SHP77 treated with DMSO at 0.1 percent for 48 hours (cell line): ENCODE measurements around the gene RNF148.
"Not testable (repeated sequence)": the region's sequence is repeated elsewhere in the genome, so short reads cannot be mapped to it uniquely, and the experiment has no call there.

Experiments used
- DNase-seq: peaks from one replicate; lab custom pipeline; 2025; lab: John Stamatoyannopoulos, UW

The RNF148 gene

DNA sequence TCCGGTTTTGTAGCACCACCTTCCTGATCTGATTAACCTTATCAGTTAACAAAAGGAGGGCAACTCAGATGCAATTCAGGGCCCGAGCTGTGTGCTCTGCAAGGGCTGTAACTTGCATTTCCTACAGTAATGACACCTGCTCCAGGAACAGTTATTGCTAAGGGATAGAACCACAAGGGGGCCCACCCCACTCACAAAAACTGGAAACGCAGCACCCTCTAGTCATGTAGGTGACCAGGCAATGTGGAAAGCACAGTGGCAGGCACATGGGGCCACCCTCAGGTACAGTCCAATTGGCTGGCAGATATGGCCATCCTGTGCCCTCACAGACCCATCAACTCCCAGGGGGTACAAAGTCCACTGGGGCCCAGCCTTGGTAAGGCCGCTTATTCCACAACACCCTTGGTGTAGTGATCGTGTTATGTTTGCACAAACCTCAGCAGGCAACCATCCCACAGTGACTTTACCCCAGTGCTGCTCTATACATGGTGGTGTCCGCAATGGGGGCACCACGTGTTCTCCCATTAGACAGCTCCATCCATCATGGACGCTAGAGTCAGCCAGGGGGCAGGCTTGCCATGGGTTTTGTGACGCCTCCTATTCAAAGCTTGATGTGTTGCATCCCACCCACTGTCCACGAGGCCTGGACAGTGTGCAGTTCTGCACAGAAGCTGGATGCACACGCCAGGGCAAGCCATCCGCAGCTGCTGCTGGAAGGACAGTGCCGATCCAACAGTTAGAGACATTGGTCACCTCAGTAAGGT lies 13.2 kb downstream of the RNF148 start:
- DNase-seq, result peak; percentile 51

DNA sequence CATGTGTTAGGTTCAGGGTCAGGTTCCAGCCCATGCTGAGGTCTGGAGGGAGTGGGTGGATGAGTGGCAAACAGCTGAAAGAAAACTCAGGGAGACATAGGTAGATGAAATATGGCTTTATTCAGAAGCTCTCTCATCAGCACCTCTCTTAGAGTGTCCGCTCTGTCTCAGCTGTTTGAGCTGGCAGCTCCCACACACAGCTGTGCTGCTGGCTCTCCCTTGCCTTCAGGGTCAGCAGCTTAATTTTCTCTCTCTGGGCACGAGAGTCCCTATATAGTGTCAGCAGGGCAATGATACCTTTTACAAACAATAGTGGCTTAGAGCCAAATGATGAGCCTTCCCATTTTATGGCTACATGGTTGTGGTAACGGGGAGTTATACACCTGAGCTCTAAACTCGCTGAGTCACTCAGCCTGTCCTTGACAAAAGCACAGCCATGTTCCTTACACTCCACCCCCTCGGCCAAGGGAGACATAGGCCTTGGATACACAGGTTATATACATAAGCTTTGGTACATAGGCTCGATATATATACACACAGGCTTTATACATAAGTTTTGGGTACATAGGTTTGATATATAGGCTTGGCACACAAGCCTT lies 14.2 kb downstream of the RNF148 start:
- DNase-seq, result peak; percentile 62

GRCh38 chr7:122686360-122686878 lies 16.3 kb downstream of the RNF148 start:
- no peak for DNase-seq

DNA sequence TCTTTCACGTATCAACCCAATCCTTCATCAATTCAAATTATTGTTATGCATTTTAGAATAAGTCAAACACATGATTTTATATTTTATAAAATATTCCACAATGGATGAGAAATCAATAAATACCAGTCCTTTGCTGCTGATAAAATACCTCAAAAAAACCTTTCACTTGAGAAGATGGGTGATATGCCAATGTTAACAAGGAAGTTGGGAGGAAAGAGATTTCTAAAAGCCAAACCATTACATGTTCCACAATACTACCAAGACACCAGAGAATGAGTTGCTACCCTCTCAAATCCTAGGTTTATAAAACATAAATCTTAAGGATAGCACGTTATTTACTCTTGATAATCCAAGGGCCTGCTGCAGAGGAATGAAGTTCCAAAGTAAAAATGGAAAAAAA lies 18.2 kb downstream of the RNF148 start:
- DNase-seq, result no peak

DNA sequence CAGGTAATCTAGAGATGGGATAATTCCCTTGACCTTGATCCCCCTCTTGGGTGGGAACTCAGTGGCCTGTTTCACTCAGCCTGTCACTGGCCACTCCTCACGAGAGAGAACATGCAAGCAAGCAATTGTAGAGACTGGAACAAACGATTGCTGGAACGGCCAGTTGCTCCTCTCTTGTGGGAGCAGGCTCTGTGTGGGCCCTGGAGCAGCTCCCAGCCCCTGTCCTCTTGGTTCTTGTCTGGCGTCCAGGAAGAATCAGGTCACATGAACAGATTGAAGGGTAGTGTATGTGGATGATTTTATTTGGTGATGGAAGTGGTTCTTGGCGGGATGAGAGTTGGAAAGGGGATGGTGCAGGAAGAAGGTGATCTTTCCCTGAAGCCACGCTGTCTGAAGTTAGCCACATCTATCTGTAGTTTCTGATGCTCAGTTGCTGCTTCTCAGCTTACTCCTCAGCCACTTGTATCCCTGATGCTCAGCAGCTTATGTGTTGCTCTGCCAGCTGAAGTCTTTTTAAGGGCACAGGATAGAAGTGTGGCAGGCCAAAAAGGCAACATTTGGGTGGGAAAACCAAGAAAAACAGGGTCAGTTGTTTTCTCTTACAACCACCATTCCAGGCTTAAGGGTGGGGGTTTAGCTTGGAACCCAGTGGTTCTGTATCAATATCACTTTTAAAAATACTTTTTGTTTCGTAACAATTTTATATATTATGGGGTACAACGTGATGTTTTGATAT lies 19.7 kb downstream of the RNF148 start:
- DNase-seq, result no peak

DNA sequence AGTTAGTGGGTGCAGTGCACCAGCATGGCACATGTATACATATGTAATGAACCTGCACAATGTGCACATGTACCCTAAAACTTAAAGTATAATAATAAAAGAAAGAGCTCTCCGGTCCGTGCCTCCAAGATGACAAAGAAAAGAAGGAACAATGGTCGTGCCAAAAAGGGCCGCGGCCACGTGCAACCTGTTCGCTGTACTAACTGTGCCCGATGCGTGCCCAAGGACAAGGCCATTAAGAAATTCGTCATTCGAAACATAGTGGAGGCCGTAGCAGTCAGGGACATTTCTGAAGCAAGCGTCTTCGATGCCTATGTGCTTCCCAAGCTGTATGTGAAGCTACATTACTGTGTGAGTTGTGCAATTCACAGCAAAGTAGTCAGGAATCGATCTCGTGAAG lies 21.5 kb downstream of the RNF148 start:
- not testable (repeated sequence) for DNase-seq

DNA sequence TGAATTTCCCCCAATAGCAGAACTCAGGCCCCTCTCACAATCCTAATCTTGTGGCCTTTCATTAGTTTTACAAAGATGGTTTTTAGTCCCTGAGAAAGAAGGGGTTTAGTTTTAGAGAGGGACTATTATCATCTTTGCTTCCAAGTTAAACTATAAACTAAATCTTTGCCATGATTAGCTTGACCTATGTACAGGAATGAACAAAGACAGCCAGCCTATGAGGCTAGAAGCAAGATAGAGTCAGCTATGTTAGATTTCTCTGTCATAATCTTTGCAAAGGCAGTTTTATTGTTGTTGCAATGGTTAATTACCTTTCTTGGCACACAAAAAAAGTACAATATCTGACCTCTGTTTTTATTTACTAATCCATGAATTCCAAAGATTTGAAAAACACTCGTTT lies 22.9 kb downstream of the RNF148 start:
- no peak for DNase-seq

GRCh38 chr7:122679269-122679709 lies 23.4 kb downstream of the RNF148 start:
- not testable (repeated sequence) for DNase-seq

- no peak for DNase-seq
These were observed 25.6 kb downstream of the RNF148 start for GRCh38 chr7:122677149-122677548.

DNA sequence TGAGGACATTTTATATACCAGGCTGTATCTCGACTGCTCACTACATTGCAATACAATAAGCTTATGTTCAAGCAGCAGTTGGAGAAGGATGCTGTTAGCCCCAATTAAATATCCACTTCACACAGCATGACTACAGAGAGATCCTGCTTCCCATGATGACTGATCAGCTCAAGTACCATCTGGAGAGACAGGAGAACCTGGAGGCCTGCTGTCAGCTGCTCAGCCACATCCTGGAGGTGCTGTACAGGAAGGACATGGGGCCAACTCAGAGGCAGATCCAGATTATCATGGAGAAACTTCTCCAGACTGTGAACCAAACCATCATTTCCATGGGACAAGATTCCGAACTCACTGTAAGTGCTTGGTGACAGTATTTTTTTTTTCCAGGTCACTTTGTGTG lies 26.3 kb downstream of the RNF148 start:
- peak; percentile 2 for DNase-seq

DNA sequence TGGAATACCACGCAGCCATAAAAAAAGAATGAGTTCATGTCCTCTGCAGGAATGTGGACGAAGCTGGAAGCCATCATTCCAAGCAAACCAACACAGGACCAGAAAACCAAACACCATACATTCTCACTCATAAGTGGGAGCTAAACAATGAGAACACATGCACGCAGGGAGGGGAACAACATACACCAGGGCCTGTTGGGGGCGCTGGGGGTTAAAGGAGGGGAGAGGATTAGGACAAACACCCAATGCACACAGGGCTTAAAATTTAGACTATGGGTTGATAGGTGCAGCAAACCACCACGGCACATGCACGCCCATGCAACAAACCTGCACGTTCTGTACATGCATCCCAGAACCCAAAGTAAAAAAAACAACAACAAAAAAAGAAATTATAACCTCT lies 27.1 kb downstream of the RNF148 start:
- no peak for DNase-seq

GRCh38 chr7:122675011-122675410 lies 27.7 kb downstream of the RNF148 start:
- no peak for DNase-seq

GRCh38 chr7:122674502-122674901 lies 28.2 kb downstream of the RNF148 start:
- DNase-seq, result no peak

DNA sequence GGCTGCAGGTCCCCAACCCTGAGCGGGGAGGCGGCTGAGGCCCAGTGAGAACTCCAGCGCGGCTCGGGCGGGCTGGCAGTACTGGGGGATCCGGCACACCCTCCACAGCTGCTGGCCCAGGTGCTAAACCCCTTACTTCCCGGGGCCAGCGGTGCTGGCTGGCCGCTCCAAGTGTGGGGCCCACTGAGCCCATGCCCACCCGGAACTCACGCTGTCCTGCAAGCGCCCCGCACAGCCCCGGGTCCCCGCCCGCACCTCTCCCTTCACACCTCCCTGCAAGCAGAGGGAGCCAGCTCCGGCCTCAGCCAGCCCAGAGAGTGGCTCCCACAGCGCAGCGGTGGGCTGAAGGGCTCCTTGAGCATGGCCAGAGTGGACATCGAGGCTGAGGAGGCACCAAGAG lies 28.8 kb downstream of the RNF148 start:
- no peak for DNase-seq

DNA sequence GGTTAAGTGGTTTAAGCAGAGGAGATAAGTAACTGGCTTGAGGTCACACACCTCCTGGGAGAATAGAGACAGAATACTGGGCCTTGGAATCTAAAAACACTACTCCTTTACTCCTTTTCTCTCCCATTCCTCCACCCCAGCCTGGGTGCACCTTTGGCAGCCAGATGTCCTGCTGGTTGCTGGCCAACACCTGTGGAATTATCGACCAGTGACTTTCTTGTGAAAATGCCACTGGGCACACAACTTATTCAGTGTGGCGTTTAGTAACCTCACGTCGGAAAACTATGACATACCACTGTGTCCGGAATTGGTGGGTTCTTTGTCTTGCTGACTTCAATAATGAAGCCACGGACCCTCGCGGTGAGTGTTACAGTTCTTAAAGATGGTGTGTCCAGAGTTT lies 30.2 kb downstream of the RNF148 start:
- no peak for DNase-seq

DNA sequence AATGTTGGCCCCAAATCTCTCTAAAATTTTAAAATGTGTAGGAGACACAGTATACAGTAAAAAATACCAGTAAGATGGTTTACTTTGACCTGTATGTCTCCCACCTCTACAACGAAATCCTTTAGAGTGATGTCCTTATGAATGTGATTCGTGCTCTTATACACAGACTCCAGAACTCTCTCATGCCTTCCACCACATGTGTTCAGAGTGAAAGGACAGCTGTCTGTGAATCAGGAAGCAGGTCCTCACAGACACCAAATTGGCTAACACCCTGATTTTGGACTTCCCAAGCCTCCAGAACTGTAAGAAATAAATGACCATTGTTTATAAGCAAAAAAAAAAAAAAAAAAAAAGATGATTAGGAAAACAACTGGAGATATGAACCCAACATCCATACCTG lies 39.0 kb downstream of the RNF148 start:
- no peak for DNase-seq

DNA sequence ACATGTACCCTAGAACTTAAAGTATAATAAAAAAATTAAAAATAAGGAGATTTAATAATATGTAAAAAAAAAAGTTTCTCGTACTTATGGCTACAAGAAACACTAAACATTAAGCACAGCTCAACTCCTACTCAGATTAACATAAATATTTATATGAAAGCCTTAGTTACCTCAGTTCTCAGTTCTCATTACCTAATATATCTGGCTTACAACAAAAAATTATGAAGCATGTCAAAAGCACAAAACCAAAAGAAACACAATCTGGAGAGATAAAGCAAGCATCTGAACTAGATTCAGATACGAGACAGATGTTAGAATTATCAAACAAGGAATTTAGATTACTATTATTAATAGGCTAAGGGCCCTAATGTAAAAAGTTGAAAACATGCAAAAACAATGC lies 43.9 kb downstream of the RNF148 start:
- DNase-seq, result no peak

GRCh38 chr7:122653685-122654084 lies 49.0 kb downstream of the RNF148 start:
- no peak for DNase-seq

DNA sequence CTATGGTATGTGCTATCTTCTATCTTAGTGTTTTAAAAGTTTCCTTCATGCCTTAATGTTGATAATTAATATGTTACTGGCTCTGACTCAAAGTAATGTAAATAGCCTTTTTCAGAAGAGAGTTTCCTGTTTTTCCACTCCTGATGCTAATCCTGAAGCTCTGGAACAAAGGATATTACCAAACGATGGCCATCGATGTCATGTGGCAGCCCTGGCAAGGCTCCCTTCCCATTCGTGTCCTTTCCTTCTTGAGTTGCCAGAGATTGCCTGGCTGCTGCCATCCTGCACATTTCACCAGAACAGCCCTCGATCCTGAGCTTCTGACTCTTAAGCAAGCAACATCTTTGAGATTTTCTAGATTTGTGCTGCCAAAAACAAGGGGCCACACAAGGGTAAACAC lies 49.8 kb downstream of the RNF148 start:
- DNase-seq, result no peak
